RWPE2 (cell line): ENCODE data around the gene PCNT.
"Not testable (repeated sequence)": the region's sequence is repeated elsewhere in the genome, so short reads cannot be mapped to it uniquely, and the experiment has no call there.

ENCODE experiments used
- ATAC-seq: fragments of 200-7000 bp; cut with Tn5 transposase; 3 replicates; pipeline ENCODE4 v1.9.1; 2021; ENCODE audit warnings: low read depth
- DNase-seq: peaks from one replicate; pipeline ENCODE4 v3.0.0-alpha.2; 2020; ENCODE audit warnings: low spot score
- H3K27ac ChIP-seq: fragments of 450-650 bp; 2 replicates; pipeline ENCODE4 v1.5.1; 2017; ENCODE audit warnings: mild to moderate bottlenecking; ENCODE audit not compliant: poor library complexity, severe bottlenecking
- H3K27me3 ChIP-seq: fragments of 250-450 bp; sonication (Bioruptor Pico); 2 replicates; pipeline ENCODE4 v1.5.1; 2021; ENCODE audit warnings: mild to moderate bottlenecking, moderate library complexity; ENCODE audit not compliant: insufficient read depth, poor library complexity, severe bottlenecking
- H3K36me3 ChIP-seq: fragments of 250-450 bp; sonication (Bioruptor Pico); 2 replicates; pipeline ENCODE4 v1.5.1; 2020; ENCODE audit warnings: low read depth, mild to moderate bottlenecking, moderate library complexity
- H3K4me1 ChIP-seq: fragments of 250-450 bp; sonication (Bioruptor Pico); 2 replicates; pipeline ENCODE4 v1.5.1; 2021; ENCODE audit warnings: mild to moderate bottlenecking, moderate library complexity; ENCODE audit not compliant: insufficient read depth, poor library complexity, severe bottlenecking
- H3K4me3 ChIP-seq: fragments of 250-450 bp; sonication (Bioruptor Pico); 2 replicates; pipeline ENCODE4 v1.5.1; 2021; ENCODE audit warnings: mild to moderate bottlenecking, moderate library complexity; ENCODE audit not compliant: severe bottlenecking
- H3K9me3 ChIP-seq: fragments of 250-450 bp; sonication (Bioruptor Pico); 2 replicates; pipeline ENCODE4 v1.5.1; 2021; ENCODE audit warnings: mild to moderate bottlenecking, moderate library complexity; ENCODE audit not compliant: severe bottlenecking
- CTCF ChIP-seq: fragments of 450-650 bp; IDR thresholded peaks from one replicate; pipeline ENCODE4 v1.5.1; 2017; ENCODE audit warnings: mild to moderate bottlenecking, moderate library complexity; ENCODE audit not compliant: poor library complexity, severe bottlenecking

Gene PCNT

GRCh38 chr21:46459356-46460112, 135.6 kb downstream of the PCNT start:
- DNase-seq (no peak), ATAC-seq (peak; percentile 23; the same call in 1 of the 3 replicates)
- Histone ChIP-seq H3K9me3 (no peaks in the 10 kb centered on the region), H3K4me3 (peak overlapping the region; percentile 62), H3K27ac (peak overlapping the region; percentile 76), H3K36me3 (peaks cover 39% of the 10 kb centered on the region), H3K4me1 (peaks cover 23% of the 10 kb centered on the region), H3K27me3 (no peaks in the 10 kb centered on the region)
- TF ChIP-seq CTCF: no peak

GRCh38 chr21:46461909-46462308, 138.0 kb downstream of the PCNT start:
- H3K36me3 ChIP-seq: peaks cover 46% of the 10 kb centered on the region
- TF ChIP-seq CTCF: no peak
- H3K4me3 ChIP-seq: no peak overlapping the region
- ATAC-seq (no peak), DNase-seq (no peak)
- no peak overlapping the region for H3K27ac ChIP-seq
- H3K4me1 ChIP-seq: peaks cover 6% of the 10 kb centered on the region
- no peaks in the 10 kb centered on the region for H3K9me3 ChIP-seq
- H3K27me3 ChIP-seq: no peaks in the 10 kb centered on the region

DNA sequence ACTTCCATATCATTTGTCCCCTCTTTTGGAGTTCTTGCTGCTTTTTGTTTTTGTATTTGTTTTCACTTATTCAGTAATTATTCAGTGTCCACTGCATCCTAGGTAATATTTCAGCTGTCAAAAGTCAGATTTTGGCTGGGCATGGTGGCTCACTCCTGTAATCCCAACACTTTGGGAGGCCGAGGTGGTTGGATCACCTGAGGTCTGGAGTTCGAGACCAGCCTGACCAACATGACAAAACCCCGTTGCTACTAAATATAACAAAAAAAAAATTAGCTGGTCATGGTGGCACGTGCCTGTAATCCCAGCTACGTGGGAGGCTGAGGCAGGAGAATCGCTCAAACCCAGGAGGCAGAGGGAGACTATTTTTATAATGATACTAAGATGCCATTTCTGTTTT, 141.2 kb downstream of the PCNT start:
- H3K36me3 ChIP-seq: peaks cover 59% of the 10 kb centered on the region
- H3K27me3 ChIP-seq, H3K4me1 ChIP-seq, H3K27ac ChIP-seq, DNase-seq, ATAC-seq, H3K9me3 ChIP-seq, H3K4me3 ChIP-seq: not testable (repeated sequence)

DNA sequence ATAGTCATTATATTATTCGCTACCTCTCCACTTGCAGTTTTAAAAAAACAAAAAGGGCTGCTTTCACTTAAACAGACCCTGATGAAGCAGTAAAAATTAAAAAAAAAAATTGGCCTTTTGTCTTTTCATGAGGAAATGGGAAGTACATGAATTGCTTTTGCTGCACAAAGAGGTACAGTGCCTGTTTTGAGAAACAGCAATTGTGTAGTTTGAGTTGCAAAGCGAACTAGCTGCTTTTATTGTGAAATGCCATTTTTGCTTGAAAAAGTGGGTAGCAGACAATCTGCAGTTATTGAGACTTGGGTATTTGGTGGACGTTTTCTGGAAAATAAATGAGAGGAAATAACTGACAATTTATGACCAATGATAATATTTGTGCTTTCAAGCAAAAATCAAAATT, 141.7 kb downstream of the PCNT start:
- ATAC-seq (no peak), DNase-seq (no peak)
- no peaks in the 10 kb centered on the region for H3K27me3 ChIP-seq
- no peak for TF ChIP-seq CTCF
- H3K9me3 ChIP-seq: no peaks in the 10 kb centered on the region
- peaks cover 59% of the 10 kb centered on the region for H3K36me3 ChIP-seq
- no peak overlapping the region for H3K27ac ChIP-seq
- no peak overlapping the region for H3K4me3 ChIP-seq
- no peaks in the 10 kb centered on the region for H3K4me1 ChIP-seq

- H3K27ac ChIP-seq: no peak overlapping the region
- no peak overlapping the region for H3K4me3 ChIP-seq
- no peaks in the 10 kb centered on the region for H3K9me3 ChIP-seq
- H3K36me3 ChIP-seq: peaks cover 50% of the 10 kb centered on the region
- ATAC-seq (no peak), DNase-seq (no peak)
- H3K4me1 ChIP-seq: no peaks in the 10 kb centered on the region
- H3K27me3 ChIP-seq: no peaks in the 10 kb centered on the region
- no peak for TF ChIP-seq CTCF
Observed at GRCh38 chr21:46468108-46468774, 144.3 kb downstream of the PCNT start.
